Neuronal stem cell (in vitro differentiated cells): ENCODE data around the gene CYS1.

Experiments
- DNase-seq: peaks from one replicate; pipeline ENCODE4 v3.0.0-alpha.2; 2013; ENCODE audit warnings: low spot score
- H2AFZ ChIP-seq: one replicate; pipeline ENCODE4 v1.6.1; 2013; ENCODE audit warnings: mild to moderate bottlenecking, low read length, inconsistent platforms
- H2AK5ac ChIP-seq: 2 replicates; pipeline ENCODE4 v1.6.1; 2013; ENCODE audit warnings: low read depth, mild to moderate bottlenecking, inconsistent platforms, low read length, moderate library complexity, mixed read lengths
- H2BK120ac ChIP-seq: 2 replicates; pipeline ENCODE4 v1.6.1; 2013; ENCODE audit warnings: low read depth, mild to moderate bottlenecking, inconsistent platforms, low read length, moderate library complexity, mixed read lengths
- H2BK12ac ChIP-seq: one replicate; pipeline ENCODE4 v1.6.1; 2013; ENCODE audit warnings: low read length, inconsistent platforms
- H2BK15ac ChIP-seq: 2 replicates; pipeline ENCODE4 v1.6.1; 2013; ENCODE audit warnings: mild to moderate bottlenecking, low read length, inconsistent platforms, mixed read lengths
- H2BK5ac ChIP-seq: one replicate; pipeline ENCODE4 v1.6.1; 2013; ENCODE audit warnings: inconsistent platforms, mild to moderate bottlenecking, low read length, moderate library complexity
- H3K14ac ChIP-seq: one replicate; pipeline ENCODE4 v1.6.1; 2013; ENCODE audit warnings: low read length, inconsistent platforms
- H3K18ac ChIP-seq: 2 replicates; pipeline ENCODE4 v1.6.1; 2013; ENCODE audit warnings: low read length, inconsistent platforms
- H3K23ac ChIP-seq: 2 replicates; pipeline ENCODE4 v1.6.1; 2013; ENCODE audit warnings: low read depth, mild to moderate bottlenecking, mixed read lengths, low read length, inconsistent platforms; ENCODE audit not compliant: poor library complexity
- H3K27ac ChIP-seq: replicated peaks from 3 replicates; pipeline ENCODE4 v1.5.1; 2013; ENCODE audit warnings: low read length, inconsistent platforms
- H3K27me3 ChIP-seq, 3 experiments: 2 replicates each; pipeline ENCODE4 v1.6.1; 2013; ENCODE audit warnings: low read length in 3 of 3, mild to moderate bottlenecking in 2 of 3, inconsistent platforms in 1 of 3, low read depth in 1 of 3, mixed read lengths in 1 of 3, moderate library complexity in 1 of 3; ENCODE audit not compliant: control insufficient read depth in 3 of 3, insufficient read depth in 3 of 3
- H3K36me3 ChIP-seq, 2 donors: replicated peaks in 1 of 2; 2 replicates each; pipeline ENCODE4 v1.6.1; 2013; ENCODE audit warnings: low read length in 2 of 2; ENCODE audit not compliant: control insufficient read depth in 2 of 2, insufficient read depth in 2 of 2
- H3K4ac ChIP-seq: 2 replicates; pipeline ENCODE4 v1.6.1; 2013; ENCODE audit warnings: inconsistent platforms, mild to moderate bottlenecking, low read length, moderate library complexity
- H3K4me1 ChIP-seq, 2 donors: 1 replicate in 1 of 2; 2 replicates in 1 of 2; pipeline ENCODE4 v1.6.1; 2013; ENCODE audit warnings: low read length in 2 of 2, low read depth in 1 of 2; ENCODE audit not compliant: control insufficient read depth in 2 of 2, insufficient read depth in 1 of 2
- H3K4me2 ChIP-seq: one replicate; pipeline ENCODE4 v1.6.1; 2013; ENCODE audit warnings: mild to moderate bottlenecking, low read length, inconsistent platforms; ENCODE audit not compliant: insufficient read depth, poor library complexity, severe bottlenecking
- H3K4me3 ChIP-seq, 2 donors: 2 replicates each; pipeline ENCODE4 v1.5.1; 2013; ENCODE audit warnings: low read length in 2 of 2, mild to moderate bottlenecking in 2 of 2, inconsistent platforms in 1 of 2, moderate library complexity in 1 of 2
- H3K79me1 ChIP-seq: one replicate; pipeline ENCODE4 v1.6.1; 2013; ENCODE audit warnings: low read depth, mild to moderate bottlenecking, inconsistent platforms, low read length, moderate library complexity
- H3K9ac ChIP-seq: one replicate; pipeline ENCODE4 v1.6.1; 2013; ENCODE audit warnings: mild to moderate bottlenecking, low read depth, low read length, inconsistent platforms; ENCODE audit not compliant: poor library complexity
- H3K9me3 ChIP-seq, 2 donors: replicated peaks in 1 of 2; 2 replicates each; pipeline versions ENCODE3 to v1.6.1; 2013; ENCODE audit warnings: low read length in 2 of 2, mild to moderate bottlenecking in 2 of 2, inconsistent platforms in 1 of 2, low read depth in 1 of 2, mixed read lengths in 1 of 2, moderate library complexity in 1 of 2; ENCODE audit not compliant: control insufficient read depth in 2 of 2, insufficient read depth in 1 of 2
- H4K8ac ChIP-seq: one replicate; pipeline ENCODE4 v1.6.1; 2013; ENCODE audit warnings: low read depth, mild to moderate bottlenecking, inconsistent platforms, low read length, moderate library complexity
- H4K91ac ChIP-seq: one replicate; pipeline ENCODE4 v1.6.1; 2013; ENCODE audit warnings: low read length, low read depth, mild to moderate bottlenecking, inconsistent platforms; ENCODE audit not compliant: poor library complexity
- WGBS, 2 donors: extraction: QIAGEN DNeasy Blood & Tissue Kit; methylation state at CpG; one replicate each; pipeline ENCODE4 v1.1.7; 2013; ENCODE audit warnings: missing lambda C conversion rate in 2 of 2, mixed read lengths in 1 of 2; ENCODE audit not compliant: insufficient read length in 2 of 2, insufficient replicate concordance in 1 of 2; ENCODE audit errors: extremely low coverage in 2 of 2; 5-methylcytosine and 5-hydroxymethylcytosine counted together

Gene CYS1

GRCh38 chr2:10054424-10054823, 25.8 kb downstream of the CYS1 start:
- Histone ChIP-seq H4K91ac (no peak overlapping the region), H2AFZ (no peak overlapping the region), H2BK12ac (no peak overlapping the region), H2BK15ac (no peak overlapping the region), H3K4me2 (no peak overlapping the region), H3K36me3 (peaks cover 2 to 47% of the 10 kb centered on the region in 2 donors), H2BK120ac (no peak overlapping the region), H3K27me3 (peaks cover 0 to 3% (median 3%) of the 10 kb centered on the region in 3 experiments), H3K14ac (no peak overlapping the region), H3K4ac (no peak overlapping the region), H3K18ac (no peak overlapping the region), H4K8ac (no peak overlapping the region), H3K23ac (no peak overlapping the region), H3K9me3 (no peaks in the 10 kb centered on the region), H3K79me1 (no peaks in the 10 kb centered on the region), H3K4me3 (no peak overlapping the region), H2BK5ac (no peak overlapping the region), H2AK5ac (no peak overlapping the region), H3K4me1 (peaks cover 10 to 12% of the 10 kb centered on the region in 2 donors), H3K27ac (no peak overlapping the region), H3K9ac (no peak overlapping the region)
- DNase-seq: no peak
- no CpG with 5 or more reads among the region's 7 CpGs for WGBS, 2 donors

DNA sequence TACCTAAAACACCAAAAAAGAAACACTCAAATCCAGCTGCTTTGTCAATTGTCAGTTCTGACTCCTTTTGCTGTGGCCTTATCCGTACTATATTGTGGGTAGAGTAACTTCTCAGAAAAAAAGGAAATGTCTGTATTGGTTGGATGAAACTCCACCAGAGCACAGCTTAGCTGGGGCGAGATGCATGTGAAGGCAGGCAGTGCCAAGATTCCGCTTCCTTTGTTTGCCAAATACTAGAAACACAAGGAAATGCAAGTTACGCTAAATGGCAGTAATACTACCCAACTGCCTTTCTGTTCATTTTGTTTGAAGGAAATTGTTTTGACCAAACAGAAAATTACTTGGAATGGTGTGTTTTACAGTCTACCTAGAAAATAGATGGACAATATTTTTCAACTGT, 26.9 kb downstream of the CYS1 start:
- Histone ChIP-seq H3K27ac (no peak overlapping the region), H2BK15ac (no peak overlapping the region), H2BK12ac (no peak overlapping the region), H3K14ac (no peak overlapping the region), H3K79me1 (no peaks in the 10 kb centered on the region), H3K9ac (no peak overlapping the region), H3K23ac (no peak overlapping the region), H3K4me2 (no peak overlapping the region), H2BK120ac (no peak overlapping the region), H2BK5ac (no peak overlapping the region), H3K4ac (no peak overlapping the region), H4K91ac (no peak overlapping the region), H4K8ac (no peak overlapping the region), H3K18ac (no peak overlapping the region), H3K27me3 (peaks cover 0 to 3% (median 0%) of the 10 kb centered on the region in 3 experiments), H2AFZ (no peak overlapping the region), H2AK5ac (no peak overlapping the region), H3K9me3 (no peaks in the 10 kb centered on the region), H3K4me1 (peaks cover 8 to 12% of the 10 kb centered on the region in 2 donors), H3K36me3 (peaks cover 2 to 57% of the 10 kb centered on the region in 2 donors), H3K4me3 (no peak overlapping the region)
- no peak for DNase-seq
- WGBS, 2 donors: no CpG with 5 or more reads among the region's 4 CpGs

DNA sequence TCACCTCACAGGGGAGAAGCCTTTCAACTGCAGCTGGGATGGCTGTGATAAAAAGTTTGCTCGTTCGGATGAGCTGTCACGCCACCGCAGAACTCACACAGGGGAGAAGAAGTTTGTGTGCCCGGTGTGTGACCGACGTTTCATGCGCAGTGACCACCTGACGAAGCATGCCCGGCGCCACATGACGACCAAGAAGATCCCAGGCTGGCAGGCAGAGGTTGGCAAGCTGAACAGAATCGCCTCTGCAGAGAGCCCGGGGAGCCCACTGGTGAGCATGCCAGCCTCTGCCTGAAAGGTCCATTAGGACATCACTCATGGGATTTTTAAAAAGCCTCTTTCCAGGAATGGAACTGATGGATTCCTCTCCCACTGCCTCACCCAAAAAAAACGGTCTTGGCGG, 28.0 kb downstream of the CYS1 start:
- no peak overlapping the region for H4K8ac ChIP-seq
- H3K14ac ChIP-seq: no peak overlapping the region
- no peak overlapping the region for H3K9ac ChIP-seq
- no peak overlapping the region for H4K91ac ChIP-seq
- no peak overlapping the region for H3K4me2 ChIP-seq
- H3K9me3 ChIP-seq: no peaks in the 10 kb centered on the region
- no CpG with 5 or more reads among the region's 16 CpGs for WGBS, 2 donors
- no peak overlapping the region for H2BK5ac ChIP-seq
- no peak overlapping the region for H2BK120ac ChIP-seq
- H3K23ac ChIP-seq: no peak overlapping the region
- no peak overlapping the region for H3K27ac ChIP-seq
- H3K36me3 ChIP-seq: peaks cover 2 to 68% of the 10 kb centered on the region in 2 donors
- DNase-seq: no peak
- H3K4me3 ChIP-seq: no peak overlapping the region
- no peak overlapping the region for H2BK12ac ChIP-seq
- no peak overlapping the region for H2AK5ac ChIP-seq
- peaks cover 2 to 8% of the 10 kb centered on the region in 2 donors for H3K4me1 ChIP-seq
- H3K27me3 ChIP-seq: peaks cover 0 to 3% (median 0%) of the 10 kb centered on the region in 3 experiments
- H2AFZ ChIP-seq: no peak overlapping the region
- no peak overlapping the region for H3K4ac ChIP-seq
- H3K18ac ChIP-seq: no peak overlapping the region
- H3K79me1 ChIP-seq: no peaks in the 10 kb centered on the region
- H2BK15ac ChIP-seq: no peak overlapping the region

DNA sequence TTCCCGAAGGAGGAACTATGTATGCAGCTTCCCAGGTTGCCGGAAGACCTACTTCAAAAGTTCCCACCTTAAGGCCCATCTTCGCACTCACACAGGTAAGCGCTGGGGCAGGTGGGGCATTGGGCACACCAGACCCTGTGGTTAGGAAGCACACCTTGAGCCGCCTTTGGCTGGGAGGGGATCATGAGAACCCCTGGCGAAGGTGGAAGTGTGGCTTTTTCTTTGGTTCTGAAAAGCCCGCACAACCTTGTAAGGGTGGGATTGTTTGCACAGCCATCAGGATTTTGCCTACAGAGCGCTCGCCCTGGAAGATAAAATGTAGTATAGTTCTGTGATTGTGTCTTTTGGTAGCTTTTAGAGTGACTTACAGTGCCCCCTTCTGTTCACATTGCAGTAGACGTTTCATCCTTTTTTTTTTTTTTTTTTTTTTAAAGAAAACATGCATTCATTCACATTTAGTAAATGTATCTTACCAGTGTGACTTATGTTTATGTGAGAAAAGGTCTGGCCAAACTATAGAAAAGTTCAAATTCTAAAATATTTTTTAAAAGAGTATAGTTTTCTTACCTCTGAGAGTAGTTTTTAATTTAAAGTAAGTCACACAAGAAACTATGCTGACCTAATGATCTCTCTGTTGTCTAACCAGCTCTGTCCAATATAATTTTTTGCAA, 31.6 kb downstream of the CYS1 start:
- H2AK5ac ChIP-seq: no peak overlapping the region
- peaks cover 2 to 71% of the 10 kb centered on the region in 2 donors for H3K36me3 ChIP-seq
- no peak overlapping the region for H3K14ac ChIP-seq
- H3K27me3 ChIP-seq: no peaks in the 10 kb centered on the region
- H3K4ac ChIP-seq: no peak overlapping the region
- no peaks in the 10 kb centered on the region for H3K4me1 ChIP-seq
- DNase-seq: no peak
- H2BK5ac ChIP-seq: no peak overlapping the region
- H3K9ac ChIP-seq: no peak overlapping the region
- H2AFZ ChIP-seq: no peak overlapping the region
- WGBS, 2 donors: no CpG with 5 or more reads among the region's 10 CpGs
- no peak overlapping the region for H3K18ac ChIP-seq
- H3K4me2 ChIP-seq: no peak overlapping the region
- H2BK15ac ChIP-seq: no peak overlapping the region
- peaks cover 6 to 8% of the 10 kb centered on the region in 2 donors for H3K9me3 ChIP-seq
- H2BK120ac ChIP-seq: no peak overlapping the region
- H4K8ac ChIP-seq: no peak overlapping the region
- peaks cover 2% of the 10 kb centered on the region for H3K79me1 ChIP-seq
- no peak overlapping the region for H4K91ac ChIP-seq
- no peak overlapping the region for H2BK12ac ChIP-seq
- no peak overlapping the region for H3K4me3 ChIP-seq
- no peak overlapping the region for H3K23ac ChIP-seq
- H3K27ac ChIP-seq: no peak overlapping the region
